ENCODE measurements around the gene UCMA.

Gene UCMA

GRCh38 chr10:13189961-13190360 lies 44.2 kb downstream of the UCMA start:
- TF ChIP-seq POLR2AphosphoS5 (IDR thresholded peaks at IDR 0.05; ENCODE audit: borderline replicate concordance, low read depth, low read length), result no peak
- TF ChIP-seq EZH2 (IDR thresholded peaks at IDR 0.05), result no peak
- TF ChIP-seq FOXP2 (optimal IDR thresholded peaks at IDR 0.05; ENCODE audit: control extremely low read depth, extremely low read length, insufficient read depth), result no peak
- H3K4me3 ChIP-seq, result no peak overlapping the region
- H3K36me3 ChIP-seq (ENCODE audit: insufficient read depth, low read length), result peaks cover 30% of the 10 kb centered on the region
- DNase-seq (ENCODE audit: low read depth, low spot score), result no peak
- no peak overlapping the region for H3K9ac ChIP-seq (ENCODE audit: insufficient read length)
- no peak overlapping the region for H3K27ac ChIP-seq
- H3K9me3 ChIP-seq (ENCODE audit: low read depth, low read length), result no peaks in the 10 kb centered on the region

- H3K27ac ChIP-seq, result no peak overlapping the region
- no peak overlapping the region for H3K9ac ChIP-seq (ENCODE audit: insufficient read length)
- DNase-seq (ENCODE audit: low read depth, low spot score), result no peak
- TF ChIP-seq FOXP2 (optimal IDR thresholded peaks at IDR 0.05; ENCODE audit: control extremely low read depth, extremely low read length, insufficient read depth) (no peak), POLR2AphosphoS5 (IDR thresholded peaks at IDR 0.05; ENCODE audit: borderline replicate concordance, low read depth, low read length) (no peak)
- no peak overlapping the region for H3K4me3 ChIP-seq
- no peaks in the 10 kb centered on the region for H3K9me3 ChIP-seq (ENCODE audit: low read depth, low read length)
- H3K36me3 ChIP-seq (ENCODE audit: insufficient read depth, low read length), result peaks cover 37% of the 10 kb centered on the region
Observed at GRCh38 chr10:13188593-13188992, 45.6 kb downstream of the UCMA start.

- TF ChIP-seq EZH2 (IDR thresholded peaks at IDR 0.05) (no peak), POLR2AphosphoS5 (IDR thresholded peaks at IDR 0.05; ENCODE audit: borderline replicate concordance, low read depth, low read length) (no peak), FOXP2 (optimal IDR thresholded peaks at IDR 0.05; ENCODE audit: control extremely low read depth, extremely low read length, insufficient read depth) (no peak)
- Histone ChIP-seq H3K27ac (no peak overlapping the region), H3K9ac (ENCODE audit: insufficient read length) (no peak overlapping the region), H3K4me3 (no peak overlapping the region), H3K36me3 (ENCODE audit: insufficient read depth, low read length) (peaks cover 33% of the 10 kb centered on the region), H3K9me3 (ENCODE audit: low read depth, low read length) (no peaks in the 10 kb centered on the region)
- DNase-seq (ENCODE audit: low read depth, low spot score), result no peak
Observed at GRCh38 chr10:13187135-13187534, 47.0 kb downstream of the UCMA start.

- H3K9me3 ChIP-seq (ENCODE audit: low read depth, low read length), result no peaks in the 10 kb centered on the region
- H3K36me3 ChIP-seq (ENCODE audit: insufficient read depth, low read length), result peaks cover 42% of the 10 kb centered on the region
- no peak overlapping the region for H3K27ac ChIP-seq
- TF ChIP-seq FOXP2 (optimal IDR thresholded peaks at IDR 0.05; ENCODE audit: control extremely low read depth, extremely low read length, insufficient read depth), result no peak
- TF ChIP-seq POLR2AphosphoS5 (IDR thresholded peaks at IDR 0.05; ENCODE audit: borderline replicate concordance, low read depth, low read length), result no peak
- TF ChIP-seq EZH2 (IDR thresholded peaks at IDR 0.05), result no peak
- no peak overlapping the region for H3K9ac ChIP-seq (ENCODE audit: insufficient read length)
- no peak overlapping the region for H3K4me3 ChIP-seq
- no peak for DNase-seq (ENCODE audit: low read depth, low spot score)
Observed at GRCh38 chr10:13184730-13185514, 49.3 kb downstream of the UCMA start.

GRCh38 chr10:13184276-13184675 lies 49.9 kb downstream of the UCMA start:
- no peak for DNase-seq (ENCODE audit: low read depth, low spot score)
- Histone ChIP-seq H3K36me3 (ENCODE audit: insufficient read depth, low read length) (peaks cover 42% of the 10 kb centered on the region), H3K9ac (ENCODE audit: insufficient read length) (no peak overlapping the region), H3K4me3 (no peak overlapping the region), H3K9me3 (ENCODE audit: low read depth, low read length) (no peaks in the 10 kb centered on the region), H3K27ac (no peak overlapping the region)
- no peak for TF ChIP-seq POLR2AphosphoS5 (IDR thresholded peaks at IDR 0.05; ENCODE audit: borderline replicate concordance, low read depth, low read length)
- TF ChIP-seq EZH2 (IDR thresholded peaks at IDR 0.05), result no peak
- no peak for TF ChIP-seq FOXP2 (optimal IDR thresholded peaks at IDR 0.05; ENCODE audit: control extremely low read depth, extremely low read length, insufficient read depth)

- H3K4me3 ChIP-seq, result no peak overlapping the region
- no peak for TF ChIP-seq FOXP2 (optimal IDR thresholded peaks at IDR 0.05; ENCODE audit: control extremely low read depth, extremely low read length, insufficient read depth)
- TF ChIP-seq POLR2AphosphoS5 (IDR thresholded peaks at IDR 0.05; ENCODE audit: borderline replicate concordance, low read depth, low read length), result no peak
- TF ChIP-seq EZH2 (IDR thresholded peaks at IDR 0.05), result no peak
- H3K9me3 ChIP-seq (ENCODE audit: low read depth, low read length), result no peaks in the 10 kb centered on the region
- DNase-seq (ENCODE audit: low read depth, low spot score), result no peak
- no peak overlapping the region for H3K27ac ChIP-seq
- peaks cover 42% of the 10 kb centered on the region for H3K36me3 ChIP-seq (ENCODE audit: insufficient read depth, low read length)
- no peak overlapping the region for H3K9ac ChIP-seq (ENCODE audit: insufficient read length)
Observed at GRCh38 chr10:13183625-13184024, 50.5 kb downstream of the UCMA start.

- no peak overlapping the region for H3K4me3 ChIP-seq
- no peak for TF ChIP-seq EZH2 (IDR thresholded peaks at IDR 0.05)
- TF ChIP-seq POLR2AphosphoS5 (IDR thresholded peaks at IDR 0.05; ENCODE audit: borderline replicate concordance, low read depth, low read length), result no peak
- no peak for TF ChIP-seq FOXP2 (optimal IDR thresholded peaks at IDR 0.05; ENCODE audit: control extremely low read depth, extremely low read length, insufficient read depth)
- peaks cover 42% of the 10 kb centered on the region for H3K36me3 ChIP-seq (ENCODE audit: insufficient read depth, low read length)
- no peak overlapping the region for H3K9ac ChIP-seq (ENCODE audit: insufficient read length)
- no peak overlapping the region for H3K27ac ChIP-seq
- no peaks in the 10 kb centered on the region for H3K9me3 ChIP-seq (ENCODE audit: low read depth, low read length)
- DNase-seq (ENCODE audit: low read depth, low spot score), result no peak
Observed at GRCh38 chr10:13182424-13182823, 51.8 kb downstream of the UCMA start.

GRCh38 chr10:13180788-13181187 lies 53.4 kb downstream of the UCMA start:
- DNase-seq (ENCODE audit: low read depth, low spot score), result no peak
- Histone ChIP-seq H3K9me3 (ENCODE audit: low read depth, low read length) (no peaks in the 10 kb centered on the region), H3K27ac (no peak overlapping the region), H3K4me3 (no peak overlapping the region), H3K36me3 (ENCODE audit: insufficient read depth, low read length) (peaks cover 26% of the 10 kb centered on the region; the same call in 1 of the 2 replicates), H3K9ac (ENCODE audit: insufficient read length) (no peak overlapping the region)
- TF ChIP-seq POLR2AphosphoS5 (IDR thresholded peaks at IDR 0.05; ENCODE audit: borderline replicate concordance, low read depth, low read length) (no peak), FOXP2 (optimal IDR thresholded peaks at IDR 0.05; ENCODE audit: control extremely low read depth, extremely low read length, insufficient read depth) (no peak), EZH2 (IDR thresholded peaks at IDR 0.05) (no peak)
